GM12878 (cell line): ENCODE measurements around the gene CMTM3. TPM values are rescaled to one million over a fixed set of nuclear protein-coding genes. Genes with fewer than 3 reads are reported as not detected.

Experiments used
- ATAC-seq: fragments of 200-7000 bp; cut with Tn5 transposase; 3 replicates; pipeline ENCODE4 v1.9.1; 2020; ENCODE audit warnings: mild to moderate bottlenecking, moderate library complexity
- BruUV-seq: library from RNA; stranded (reverse); fragments of 400-500 nt; replicated peaks from 2 replicates; lab custom pipeline; 2021; lab: Mats Ljungman, UMichigan
- CTCF ChIA-PET: fragments of 300-600 bp; sonication (Branson Sonifier 250); formaldehyde crosslinking; extraction: SDS; loops from one replicate; lab custom pipeline; 2021; ENCODE audit warnings: inconsistent platforms; lab: Yijun Ruan, JAX
- POLR2A ChIA-PET: fragments of 350-600 bp; formaldehyde crosslinking; extraction: SDS; loops from one replicate; lab custom pipeline; 2021; ENCODE audit warnings: inconsistent platforms; lab: Charles Lee
- RAD21 ChIA-PET: fragments of 300-600 bp; sonication (Branson Sonifier 250); formaldehyde crosslinking; loops from one replicate; lab custom pipeline; 2023; ENCODE audit warnings: antibody characterized with exemption; ENCODE audit not compliant: unreplicated experiment; lab: Charles Lee
- SMC1A ChIA-PET: fragments of 300-600 bp; sonication (Branson Sonifier 250); formaldehyde crosslinking; loops from one replicate; lab custom pipeline; 2023; ENCODE audit not compliant: unreplicated experiment, uncharacterized antibody; lab: Charles Lee
- DNase-seq: peaks from one replicate; pipeline ENCODE4 v3.0.0-alpha.2; 2011; ENCODE audit warnings: low read depth, low spot score
- FAIRE-seq: peaks from 3 replicates; lab custom pipeline; 2011; peaks lifted over from hg19 to GRCh38; lab: Jason Lieb, UNC
- H2AFZ ChIP-seq: 2 replicates; pipeline ENCODE4 v1.6.0; 2011; ENCODE audit warnings: low read depth, low read length, control low read depth; ENCODE audit not compliant: control insufficient read depth
- H3K27ac ChIP-seq: 2 replicates; pipeline ENCODE4 v1.5.1; 2011; ENCODE audit warnings: control low read depth; ENCODE audit not compliant: control insufficient read depth, insufficient read depth
- H3K27me3 ChIP-seq, 2 experiments: replicated peaks in 1 of 2; 2 replicates each; pipeline versions ENCODE4 v1.6.0 to v1.6.1; 2011; ENCODE audit warnings: low read length in 1 of 2; ENCODE audit not compliant: control insufficient read depth in 2 of 2, insufficient read depth in 2 of 2
- H3K36me3 ChIP-seq, 2 experiments: 2 replicates each; pipeline ENCODE4 v1.5.1; 2011; ENCODE audit warnings: low read length in 1 of 2; ENCODE audit not compliant: control insufficient read depth in 2 of 2, insufficient read depth in 2 of 2
- H3K4me1 ChIP-seq: 2 replicates; pipeline ENCODE4 v1.6.1; 2011; ENCODE audit warnings: mild to moderate bottlenecking, low read length, moderate library complexity, mixed read lengths; ENCODE audit not compliant: control insufficient read depth, insufficient read depth
- H3K4me2 ChIP-seq: 2 replicates; pipeline ENCODE4 v1.6.0; 2011; ENCODE audit warnings: control low read depth; ENCODE audit not compliant: control insufficient read depth, insufficient read depth
- H3K4me3 ChIP-seq: fragments of 200-600 bp; sonication (generic); 2 replicates; pipeline ENCODE4 v1.5.1; 2016
- H3K79me2 ChIP-seq: 2 replicates; pipeline ENCODE4 v1.6.0; 2011; ENCODE audit warnings: low read length; ENCODE audit not compliant: control insufficient read depth, insufficient read depth
- H3K9ac ChIP-seq: 2 replicates; pipeline ENCODE4 v1.8.0; 2011; ENCODE audit warnings: low read length, control low read depth, mixed read lengths; ENCODE audit not compliant: control insufficient read depth, insufficient read depth
- H3K9me3 ChIP-seq: replicated peaks from 3 replicates; pipeline ENCODE4 v1.5.1; 2011; ENCODE audit warnings: mild to moderate bottlenecking, low read length; ENCODE audit not compliant: control insufficient read depth, insufficient read depth
- H4K20me1 ChIP-seq: 2 replicates; pipeline ENCODE4 v1.6.0; 2011; ENCODE audit not compliant: control insufficient read depth, insufficient read depth
- BHLHE40 ChIP-seq, 2 experiments: fragments of 450-650 bp in 1 of 2; IDR thresholded peaks; 2 replicates each; pipeline ENCODE4 v1.6.1; 2011 to 2017; ENCODE audit warnings: low read depth in 2 of 2, borderline replicate concordance in 1 of 2, improper control_type of control experiment in 1 of 2, low read length in 1 of 2, mild to moderate bottlenecking in 1 of 2
- CHD4 ChIP-seq: fragments of 200-600 bp; sonication (generic); IDR thresholded peaks from 2 replicates; pipeline ENCODE4 v1.6.1; 2016; ENCODE audit warnings: mild to moderate bottlenecking
- MEF2B ChIP-seq: fragments of 450-650 bp; IDR thresholded peaks from 2 replicates; pipeline ENCODE4 v1.6.1; 2018; ENCODE audit warnings: mild to moderate bottlenecking, moderate library complexity; ENCODE audit not compliant: partially characterized antibody, poor library complexity, severe bottlenecking
- MYB ChIP-seq: fragments of 150-350 bp; IDR thresholded peaks from 2 replicates; pipeline ENCODE4 v1.6.1; 2014; ENCODE audit warnings: mild to moderate bottlenecking, low read depth, low read length, borderline replicate concordance
- NFYB ChIP-seq: IDR thresholded peaks from 2 replicates; pipeline ENCODE4 v1.6.1; 2011; ENCODE audit warnings: low read depth, mild to moderate bottlenecking, low read length, improper control_type of control experiment, moderate library complexity; ENCODE audit not compliant: insufficient read depth
- POLR2AphosphoS5 ChIP-seq: IDR thresholded peaks from 2 replicates; pipeline ENCODE4 v1.6.1; 2011; ENCODE audit warnings: mild to moderate bottlenecking, low read length, inconsistent platforms
- SUPT20H ChIP-seq: IDR thresholded peaks from 2 replicates; pipeline ENCODE4 v1.6.1; 2011; ENCODE audit warnings: low read depth, mild to moderate bottlenecking, low read length, moderate library complexity, borderline replicate concordance; ENCODE audit not compliant: control insufficient read depth
- TCF7 ChIP-seq: IDR thresholded peaks from 2 replicates; pipeline ENCODE4 v1.6.1; 2014; ENCODE audit warnings: antibody characterized with exemption, borderline replicate concordance
- ZNF384 ChIP-seq: IDR thresholded peaks from 2 replicates; pipeline ENCODE4 v1.6.1; 2012; ENCODE audit warnings: low read depth, mild to moderate bottlenecking, low read length, improper control_type of control experiment, borderline replicate concordance
- ZNF622 ChIP-seq: fragments of 450-650 bp; IDR thresholded peaks from 2 replicates; pipeline ENCODE4 v1.6.1; 2017; ENCODE audit warnings: mild to moderate bottlenecking, inconsistent platforms
- WGBS: methylation state at CpG from one replicate; pipeline ENCODE4 v1.1.6; 2016; ENCODE audit warnings: low lambda C conversion rate; ENCODE audit not compliant: insufficient replicate concordance, insufficient coverage; ENCODE audit errors: missing lambda C conversion rate; 5-methylcytosine and 5-hydroxymethylcytosine counted together
- in situ Hi-C: fragments of 300-500 bp; cut with MboI; formaldehyde crosslinking; loops from 9 replicates; pipeline ENCODE4 v1.14.3; 2018; ENCODE audit warnings: mixed read lengths
- intact Hi-C: fragments of 100-400 bp; cut with micrococcal nuclease; formaldehyde crosslinking; loops from one replicate; pipeline ENCODE4 v1.14.2; 2022; ENCODE audit not compliant: unreplicated experiment
- polyA plus RNA-seq, 11 experiments: library from polyadenylated mRNA; depleted of rRNA in 4 of 11; unstranded in 6 of 11; stranded (reverse) in 5 of 11; fragments of >200 nt; fragmentation: Nextera tagmentation in 4 of 11; fragmentation: Illumina TruSeq in 1 of 11; extraction: Ambion mirVana in 4 of 11; extraction: Trizol in 1 of 11; gene quantifications; 1 replicate in 1 of 11; 2 replicates in 10 of 11; pipeline versions ENCODE4 v1.2.1 to v1.2.3, GENCODE V29; 2011 to 2016; ENCODE audit warnings: inconsistent platforms in 2 of 11, missing spikeins in 2 of 11, low read depth in 1 of 11
- total RNA-seq, 4 experiments: library from RNA; depleted of rRNA in 3 of 4; stranded (reverse); fragments of >200 nt in 3 of 4; fragmentation: Illumina TruSeq in 1 of 4; extraction: Trizol in 1 of 4; gene quantifications; 2 replicates each; pipeline versions ENCODE4 v1.2.1 to v1.2.3, GENCODE V29; 2013 to 2021
- TF ChIP-seq, protein P1 (sequence below): IDR thresholded peaks from 2 replicates; pipeline ENCODE4 v1.6.1; 2012; ENCODE audit warnings: improper control_type of control experiment, low read depth, low read length; ENCODE audit not compliant: insufficient replicate concordance
- TF ChIP-seq, protein P2 (sequence below): fragments of 450-650 bp; IDR thresholded peaks from 2 replicates; pipeline ENCODE4 v1.6.1; 2017; ENCODE audit warnings: mild to moderate bottlenecking, low read depth, inconsistent platforms; ENCODE audit not compliant: poor library complexity, severe bottlenecking
- TF ChIP-seq, protein P3 (sequence below): IDR thresholded peaks from 2 replicates; pipeline ENCODE4 v1.6.1; 2012; ENCODE audit warnings: mild to moderate bottlenecking, low read depth, low read length

CMTM3 gene
- total and polyA plus RNA-seq, 10 of the 15 experiments (the other 5 are each of a cell fraction or from before 2014, with no cell fraction given), result 5.4 to 47.4 (median 28.6) TPM

DNA sequence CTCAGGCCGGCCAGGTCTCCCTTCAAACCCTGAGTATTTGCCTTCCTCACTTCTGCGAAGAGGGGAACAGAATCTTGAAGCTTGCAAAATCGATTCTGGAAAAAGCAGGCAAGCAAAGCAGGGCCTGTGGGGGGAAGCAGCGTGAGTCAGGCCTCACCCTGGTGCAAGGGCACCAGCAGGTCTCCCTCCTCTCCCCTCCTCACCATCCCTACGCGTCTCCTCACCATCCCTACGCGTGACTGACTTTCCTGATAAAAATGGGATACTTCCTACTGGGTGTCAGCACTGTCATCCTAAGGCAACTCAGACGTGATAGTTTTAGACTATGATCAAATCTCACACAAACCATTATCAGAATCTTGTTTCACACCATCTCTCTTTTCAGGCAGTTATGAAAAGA, 12.1 kb downstream of the CMTM3 start:
- Histone ChIP-seq H3K27ac (no peak overlapping the region), H3K9me3 (no peaks in the 10 kb centered on the region), H3K4me2 (no peak overlapping the region), H3K36me3 (peaks cover 0 to 7% of the 10 kb centered on the region in 2 experiments; a peak in 2 of 4 replicates), H3K27me3 (peaks cover 0 to 4% of the 10 kb centered on the region in 2 experiments; a peak in 2 of 4 replicates), H3K9ac (no peak overlapping the region), H3K4me1 (no peaks in the 10 kb centered on the region), H2AFZ (no peak overlapping the region), H3K79me2 (no peaks in the 10 kb centered on the region), H3K4me3 (no peak overlapping the region), H4K20me1 (no peaks in the 10 kb centered on the region)
- in situ Hi-C loops (no loop called here), intact Hi-C loops (no loop called here)
- FAIRE-seq (no peak), ATAC-seq (no peak), DNase-seq (no peak)
- SMC1A ChIA-PET, result interaction anchor here (0.9 kb wide), 1 partner anchor 9 kb away, joined by 3 read pairs; no protein-coding TSS in a partner anchor
- RAD21 ChIA-PET, result no interaction called here
- POLR2A ChIA-PET, result no interaction called here
- 51% methylated on average over 9 of the region's 9 CpGs for WGBS
- CTCF ChIA-PET, result interaction anchor here (1.4 to 4.6 kb wide), 2 partner anchors 9 to 44 kb away, joined by 3 to 32 read pairs; no protein-coding TSS in a partner anchor
- no TSS peak for BruUV-seq
- TF ChIP-seq SUPT20H (no peak), MYB (no peak), CHD4 (no peak), POLR2AphosphoS5 (no peak), MEF2B (no peak), ZNF384 (no peak), ZNF622 (no peak), TCF7 (no peak), NFYB (no peak), BHLHE40 (IDR thresholded peaks at IDR 0.05; ENCODE audit: borderline replicate concordance in 1 of 2, low read depth in 2 of 2, low read length in 1 of 2) (no peak)
- TF ChIP-seq, protein P1, sequence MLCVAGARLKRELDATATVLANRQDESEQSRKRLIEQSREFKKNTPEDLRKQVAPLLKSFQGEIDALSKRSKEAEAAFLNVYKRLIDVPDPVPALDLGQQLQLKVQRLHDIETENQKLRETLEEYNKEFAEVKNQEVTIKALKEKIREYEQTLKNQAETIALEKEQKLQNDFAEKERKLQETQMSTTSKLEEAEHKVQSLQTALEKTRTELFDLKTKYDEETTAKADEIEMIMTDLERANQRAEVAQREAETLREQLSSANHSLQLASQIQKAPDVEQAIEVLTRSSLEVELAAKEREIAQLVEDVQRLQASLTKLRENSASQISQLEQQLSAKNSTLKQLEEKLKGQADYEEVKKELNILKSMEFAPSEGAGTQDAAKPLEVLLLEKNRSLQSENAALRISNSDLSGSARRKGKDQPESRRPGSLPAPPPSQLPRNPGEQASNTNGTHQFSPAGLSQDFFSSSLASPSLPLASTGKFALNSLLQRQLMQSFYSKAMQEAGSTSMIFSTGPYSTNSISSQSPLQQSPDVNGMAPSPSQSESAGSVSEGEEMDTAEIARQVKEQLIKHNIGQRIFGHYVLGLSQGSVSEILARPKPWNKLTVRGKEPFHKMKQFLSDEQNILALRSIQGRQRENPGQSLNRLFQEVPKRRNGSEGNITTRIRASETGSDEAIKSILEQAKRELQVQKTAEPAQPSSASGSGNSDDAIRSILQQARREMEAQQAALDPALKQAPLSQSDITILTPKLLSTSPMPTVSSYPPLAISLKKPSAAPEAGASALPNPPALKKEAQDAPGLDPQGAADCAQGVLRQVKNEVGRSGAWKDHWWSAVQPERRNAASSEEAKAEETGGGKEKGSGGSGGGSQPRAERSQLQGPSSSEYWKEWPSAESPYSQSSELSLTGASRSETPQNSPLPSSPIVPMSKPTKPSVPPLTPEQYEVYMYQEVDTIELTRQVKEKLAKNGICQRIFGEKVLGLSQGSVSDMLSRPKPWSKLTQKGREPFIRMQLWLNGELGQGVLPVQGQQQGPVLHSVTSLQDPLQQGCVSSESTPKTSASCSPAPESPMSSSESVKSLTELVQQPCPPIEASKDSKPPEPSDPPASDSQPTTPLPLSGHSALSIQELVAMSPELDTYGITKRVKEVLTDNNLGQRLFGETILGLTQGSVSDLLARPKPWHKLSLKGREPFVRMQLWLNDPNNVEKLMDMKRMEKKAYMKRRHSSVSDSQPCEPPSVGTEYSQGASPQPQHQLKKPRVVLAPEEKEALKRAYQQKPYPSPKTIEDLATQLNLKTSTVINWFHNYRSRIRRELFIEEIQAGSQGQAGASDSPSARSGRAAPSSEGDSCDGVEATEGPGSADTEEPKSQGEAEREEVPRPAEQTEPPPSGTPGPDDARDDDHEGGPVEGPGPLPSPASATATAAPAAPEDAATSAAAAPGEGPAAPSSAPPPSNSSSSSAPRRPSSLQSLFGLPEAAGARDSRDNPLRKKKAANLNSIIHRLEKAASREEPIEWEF, result no peak
- TF ChIP-seq, protein P2, sequence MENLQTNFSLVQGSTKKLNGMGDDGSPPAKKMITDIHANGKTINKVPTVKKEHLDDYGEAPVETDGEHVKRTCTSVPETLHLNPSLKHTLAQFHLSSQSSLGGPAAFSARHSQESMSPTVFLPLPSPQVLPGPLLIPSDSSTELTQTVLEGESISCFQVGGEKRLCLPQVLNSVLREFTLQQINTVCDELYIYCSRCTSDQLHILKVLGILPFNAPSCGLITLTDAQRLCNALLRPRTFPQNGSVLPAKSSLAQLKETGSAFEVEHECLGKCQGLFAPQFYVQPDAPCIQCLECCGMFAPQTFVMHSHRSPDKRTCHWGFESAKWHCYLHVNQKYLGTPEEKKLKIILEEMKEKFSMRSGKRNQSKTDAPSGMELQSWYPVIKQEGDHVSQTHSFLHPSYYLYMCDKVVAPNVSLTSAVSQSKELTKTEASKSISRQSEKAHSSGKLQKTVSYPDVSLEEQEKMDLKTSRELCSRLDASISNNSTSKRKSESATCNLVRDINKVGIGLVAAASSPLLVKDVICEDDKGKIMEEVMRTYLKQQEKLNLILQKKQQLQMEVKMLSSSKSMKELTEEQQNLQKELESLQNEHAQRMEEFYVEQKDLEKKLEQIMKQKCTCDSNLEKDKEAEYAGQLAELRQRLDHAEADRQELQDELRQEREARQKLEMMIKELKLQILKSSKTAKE, result no peak
- TF ChIP-seq, protein P3, sequence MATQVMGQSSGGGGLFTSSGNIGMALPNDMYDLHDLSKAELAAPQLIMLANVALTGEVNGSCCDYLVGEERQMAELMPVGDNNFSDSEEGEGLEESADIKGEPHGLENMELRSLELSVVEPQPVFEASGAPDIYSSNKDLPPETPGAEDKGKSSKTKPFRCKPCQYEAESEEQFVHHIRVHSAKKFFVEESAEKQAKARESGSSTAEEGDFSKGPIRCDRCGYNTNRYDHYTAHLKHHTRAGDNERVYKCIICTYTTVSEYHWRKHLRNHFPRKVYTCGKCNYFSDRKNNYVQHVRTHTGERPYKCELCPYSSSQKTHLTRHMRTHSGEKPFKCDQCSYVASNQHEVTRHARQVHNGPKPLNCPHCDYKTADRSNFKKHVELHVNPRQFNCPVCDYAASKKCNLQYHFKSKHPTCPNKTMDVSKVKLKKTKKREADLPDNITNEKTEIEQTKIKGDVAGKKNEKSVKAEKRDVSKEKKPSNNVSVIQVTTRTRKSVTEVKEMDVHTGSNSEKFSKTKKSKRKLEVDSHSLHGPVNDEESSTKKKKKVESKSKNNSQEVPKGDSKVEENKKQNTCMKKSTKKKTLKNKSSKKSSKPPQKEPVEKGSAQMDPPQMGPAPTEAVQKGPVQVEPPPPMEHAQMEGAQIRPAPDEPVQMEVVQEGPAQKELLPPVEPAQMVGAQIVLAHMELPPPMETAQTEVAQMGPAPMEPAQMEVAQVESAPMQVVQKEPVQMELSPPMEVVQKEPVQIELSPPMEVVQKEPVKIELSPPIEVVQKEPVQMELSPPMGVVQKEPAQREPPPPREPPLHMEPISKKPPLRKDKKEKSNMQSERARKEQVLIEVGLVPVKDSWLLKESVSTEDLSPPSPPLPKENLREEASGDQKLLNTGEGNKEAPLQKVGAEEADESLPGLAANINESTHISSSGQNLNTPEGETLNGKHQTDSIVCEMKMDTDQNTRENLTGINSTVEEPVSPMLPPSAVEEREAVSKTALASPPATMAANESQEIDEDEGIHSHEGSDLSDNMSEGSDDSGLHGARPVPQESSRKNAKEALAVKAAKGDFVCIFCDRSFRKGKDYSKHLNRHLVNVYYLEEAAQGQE, result no peak
